Pulmonary artery endothelial cell (primary cell): ENCODE data around the gene FANCC. TPM values are rescaled to one million over a fixed set of nuclear protein-coding genes. Genes with fewer than 3 reads are reported as not detected.

Experiments
- DNase-seq: peaks from one replicate; pipeline ENCODE4 v3.0.0-alpha.2; 2011; ENCODE audit warnings: low read depth, low spot score
- total RNA-seq: library from RNA; depleted of rRNA; stranded (reverse); fragments of >200 nt; gene quantifications from 2 replicates; pipeline ENCODE4 v1.2.3, GENCODE V29; 2014

The FANCC gene
- 5.1 and 6.7 TPM in 2 replicates for total RNA-seq

- peak; percentile 59 for DNase-seq
Observed at GRCh38 chr9:95317119-95317892, at the start of gene FANCC. Gene FANCC, minus strand, starts transcription at chr9:95317709. Its CDS starts 68,418 bp downstream, at chr9:95249291.

- DNase-seq = no peak
Observed at GRCh38 chr9:95366731-95367325, 49.3 kb upstream of the FANCC start.

- DNase-seq = no peak
Observed at GRCh38 chr9:95365766-95366165, 48.3 kb upstream of the FANCC start.

GRCh38 chr9:95363051-95363841 is 45.7 kb upstream of the FANCC start:
- DNase-seq = no peak

- no peak for DNase-seq
Observed at GRCh38 chr9:95360866-95361265, 43.4 kb upstream of the FANCC start.

GRCh38 chr9:95357316-95357715 is 39.8 kb upstream of the FANCC start:
- no peak for DNase-seq

GRCh38 chr9:95355500-95355899 is 38.0 kb upstream of the FANCC start:
- DNase-seq = no peak

- no peak for DNase-seq
Observed at GRCh38 chr9:95351051-95351450, 33.5 kb upstream of the FANCC start.

GRCh38 chr9:95350266-95350665 is 32.8 kb upstream of the FANCC start:
- no peak for DNase-seq

- no peak for DNase-seq
Observed at GRCh38 chr9:95349091-95350038, 31.9 kb upstream of the FANCC start.

- no peak for DNase-seq
Observed at GRCh38 chr9:95346021-95346420, 28.5 kb upstream of the FANCC start.

- no peak for DNase-seq
Observed at GRCh38 chr9:95344735-95345325, 27.3 kb upstream of the FANCC start.

GRCh38 chr9:95343725-95344287 is 26.3 kb upstream of the FANCC start:
- DNase-seq = no peak

- DNase-seq = no peak
Observed at GRCh38 chr9:95342571-95342970, 25.1 kb upstream of the FANCC start.

- DNase-seq = no peak
Observed at GRCh38 chr9:95341293-95341962, 23.9 kb upstream of the FANCC start.

GRCh38 chr9:95338243-95338642 is 20.7 kb upstream of the FANCC start:
- DNase-seq = no peak

GRCh38 chr9:95336281-95336680 is 18.8 kb upstream of the FANCC start:
- DNase-seq = no peak

GRCh38 chr9:95333426-95333825 is 15.9 kb upstream of the FANCC start:
- no peak for DNase-seq

- DNase-seq = no peak
Observed at GRCh38 chr9:95332860-95333259, 15.4 kb upstream of the FANCC start.
